Activated CD8-positive, alpha-beta memory T cell treated with anti-CD3 and anti-CD28 coated beads, Interleukin-2, amount 50 U/mL, for 4 hours (primary cell): ENCODE data around the gene NDUFB7.
A peak's percentile ranks its signal among the peaks of the same experiment; 100 is the strongest.
"Not testable (repeated sequence)": the region's sequence is repeated elsewhere in the genome, so short reads cannot be mapped to it uniquely, and the experiment has no call there.

ENCODE experiments used
- DNase-seq: peaks from one replicate; pipeline ENCODE4 v3.0.0-alpha.2; 2020

NDUFB7 gene

DNA sequence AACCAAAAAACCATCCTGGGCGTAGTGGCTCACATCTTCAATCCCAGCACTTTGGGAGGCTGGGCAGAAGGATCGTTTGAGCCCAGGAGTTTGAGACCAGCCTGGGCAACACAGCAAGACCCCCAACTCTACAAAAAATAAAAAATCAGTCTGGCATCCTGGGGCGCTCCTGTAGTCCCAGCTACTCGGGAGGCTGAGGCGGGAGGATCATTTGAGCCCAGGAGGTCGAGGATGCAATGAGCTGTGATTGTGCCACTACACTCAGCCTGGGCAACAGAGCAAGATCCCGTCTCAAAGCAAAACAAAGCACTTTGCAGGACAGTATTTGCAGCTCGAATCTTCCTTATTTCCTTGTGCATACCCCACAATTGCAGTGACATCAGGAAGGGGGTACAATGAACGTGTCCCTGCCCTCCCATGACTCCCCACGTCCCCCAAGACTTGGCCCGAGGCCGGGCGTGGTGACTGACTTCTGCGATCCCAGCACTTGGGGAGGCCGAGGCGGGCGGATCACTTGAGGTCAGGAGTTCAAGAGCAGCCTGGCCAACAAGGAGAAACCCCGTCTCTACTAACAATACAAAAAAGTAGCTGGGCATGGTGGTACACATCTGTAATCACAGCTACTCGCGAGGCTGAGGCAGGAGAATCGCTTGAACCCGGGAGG lies 870 bp downstream of the NDUFB7 start:
- no peak for DNase-seq

DNA sequence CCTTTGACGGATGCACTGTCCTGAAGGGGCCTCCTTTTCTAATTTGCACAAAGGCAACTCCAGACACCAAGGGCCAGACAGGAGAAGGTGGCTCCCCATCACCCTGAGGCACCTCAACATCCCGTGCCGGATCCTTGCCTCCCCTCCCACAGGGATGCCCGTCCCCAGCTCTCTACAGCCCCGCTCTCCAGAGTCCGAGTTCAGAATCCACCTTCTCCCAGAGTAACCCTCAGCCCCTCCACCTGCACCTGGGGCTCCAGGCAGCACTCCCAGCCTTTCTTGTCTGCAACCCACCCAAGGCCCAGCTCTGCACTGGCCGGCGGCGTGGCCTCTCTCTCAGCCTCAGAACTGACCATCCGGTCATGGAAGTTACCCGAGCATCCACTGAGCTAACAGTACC lies 4.8 kb downstream of the NDUFB7 start:
- no peak for DNase-seq

DNA sequence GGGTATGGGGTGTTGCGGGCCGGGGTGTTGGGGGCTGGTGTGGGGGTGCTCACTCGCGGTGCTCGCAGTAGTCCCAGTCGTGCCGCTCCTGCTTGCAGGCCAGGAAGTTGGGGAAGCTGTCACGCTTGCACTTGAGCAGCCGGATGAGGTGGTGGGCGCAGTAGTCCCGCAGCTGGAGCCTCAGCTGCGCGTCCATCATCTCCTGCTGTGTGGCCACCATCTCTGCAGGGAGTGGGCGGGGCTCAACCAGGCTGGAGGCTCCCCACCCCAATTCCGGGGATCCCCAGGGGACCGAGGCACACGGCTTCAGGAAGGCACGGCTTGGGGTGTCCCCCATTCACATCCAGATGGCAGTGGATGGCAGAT lies 5.2 kb downstream of the NDUFB7 start:
- DNase-seq, result no peak

DNA sequence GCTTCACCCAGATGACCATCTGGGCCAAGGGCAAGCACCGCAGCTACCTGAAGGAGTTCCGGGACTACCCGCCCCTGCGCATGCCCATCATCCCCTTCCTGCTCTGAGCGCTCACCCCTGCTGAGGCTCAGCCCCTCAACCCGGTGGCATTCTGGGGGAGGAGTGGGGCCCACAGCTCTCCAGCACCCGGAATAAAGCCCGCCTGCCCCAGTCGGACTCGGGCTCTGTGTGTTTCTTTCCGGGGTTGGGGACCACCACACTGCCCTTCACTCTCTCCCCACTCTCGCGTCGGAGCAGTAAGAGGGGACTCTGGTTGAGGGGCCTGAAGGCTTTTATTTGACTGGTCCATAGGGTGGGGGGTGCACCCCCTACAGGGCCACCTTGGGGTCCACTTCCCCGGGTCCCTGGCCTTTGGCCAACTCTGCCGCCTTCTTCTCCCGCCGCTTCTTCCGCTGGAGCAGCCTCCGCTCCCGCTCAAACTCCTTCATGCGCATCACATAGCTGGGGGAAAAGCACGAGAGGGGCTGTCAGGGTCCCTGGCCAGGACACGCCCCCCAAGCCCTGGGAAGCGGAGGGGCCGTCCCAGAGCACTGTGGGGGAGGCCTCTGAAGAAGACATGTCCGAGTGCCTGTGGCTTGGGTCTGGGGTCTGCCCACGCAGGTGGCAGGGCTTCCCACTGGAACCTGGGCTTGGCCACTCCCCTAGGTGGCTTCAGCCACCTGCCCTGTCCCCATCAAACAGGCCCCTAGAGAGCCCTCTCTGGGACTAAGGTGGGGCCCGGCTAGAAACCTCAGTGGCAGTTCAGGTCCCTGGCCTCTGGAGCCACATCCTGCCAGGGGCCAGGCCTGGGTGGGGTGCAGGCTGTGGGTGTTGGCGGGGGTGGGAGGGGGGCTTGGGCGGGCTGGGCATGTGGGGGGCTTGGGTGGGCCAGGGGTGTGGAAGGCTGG lies 5.8 kb downstream of the NDUFB7 start:
- DNase-seq, result no peak

DNA sequence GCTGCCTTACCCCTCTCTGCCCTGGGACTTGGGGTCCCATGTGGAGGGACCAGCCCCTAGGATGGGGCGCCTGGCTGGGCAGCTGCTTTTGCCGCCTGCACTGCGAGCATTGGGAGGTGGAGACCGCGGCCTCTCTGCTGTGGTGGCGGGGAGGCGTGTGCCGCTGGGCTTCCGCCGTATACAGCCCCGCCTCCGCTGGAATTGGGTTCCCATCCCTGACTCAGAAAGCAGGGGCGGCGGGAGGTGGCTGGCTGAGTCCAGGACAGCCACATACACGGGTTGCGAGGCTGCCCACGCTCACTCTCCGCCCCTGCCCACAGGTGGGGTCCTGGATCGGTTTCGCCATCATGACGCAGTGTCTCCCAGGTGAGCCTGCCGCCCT lies 6.6 kb downstream of the NDUFB7 start:
- no peak for DNase-seq

DNA sequence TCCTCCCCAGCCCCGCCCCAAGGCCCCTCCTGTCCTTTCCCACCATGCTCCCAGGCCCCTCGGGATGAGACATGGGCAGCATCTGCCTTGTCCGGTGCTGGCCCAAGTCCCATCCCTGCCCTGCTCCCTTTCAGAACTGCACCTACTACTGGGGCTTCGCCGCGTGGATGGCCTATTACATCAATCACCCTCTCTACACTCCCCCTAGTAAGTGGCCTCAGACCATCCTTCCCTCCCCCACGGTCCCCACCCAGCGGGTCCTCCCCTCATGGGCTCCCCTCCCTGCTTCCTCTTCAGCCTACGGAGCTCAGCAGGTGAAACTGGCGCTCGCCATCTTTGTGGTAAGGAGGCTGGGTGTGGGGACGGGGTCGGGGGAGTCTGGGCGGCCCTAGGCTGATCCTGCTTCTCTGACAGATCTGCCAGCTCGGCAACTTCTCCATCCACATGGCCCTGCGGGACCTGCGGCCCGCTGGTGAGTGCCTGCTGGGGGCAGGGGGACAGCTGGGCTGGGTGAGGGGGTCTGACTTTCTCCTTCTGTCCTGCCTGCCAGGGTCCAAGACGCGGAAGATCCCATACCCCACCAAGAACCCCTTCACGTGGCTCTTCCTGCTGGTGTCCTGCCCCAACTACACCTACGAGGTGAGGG lies 7.1 kb downstream of the NDUFB7 start:
- DNase-seq, result not testable (repeated sequence)

DNA sequence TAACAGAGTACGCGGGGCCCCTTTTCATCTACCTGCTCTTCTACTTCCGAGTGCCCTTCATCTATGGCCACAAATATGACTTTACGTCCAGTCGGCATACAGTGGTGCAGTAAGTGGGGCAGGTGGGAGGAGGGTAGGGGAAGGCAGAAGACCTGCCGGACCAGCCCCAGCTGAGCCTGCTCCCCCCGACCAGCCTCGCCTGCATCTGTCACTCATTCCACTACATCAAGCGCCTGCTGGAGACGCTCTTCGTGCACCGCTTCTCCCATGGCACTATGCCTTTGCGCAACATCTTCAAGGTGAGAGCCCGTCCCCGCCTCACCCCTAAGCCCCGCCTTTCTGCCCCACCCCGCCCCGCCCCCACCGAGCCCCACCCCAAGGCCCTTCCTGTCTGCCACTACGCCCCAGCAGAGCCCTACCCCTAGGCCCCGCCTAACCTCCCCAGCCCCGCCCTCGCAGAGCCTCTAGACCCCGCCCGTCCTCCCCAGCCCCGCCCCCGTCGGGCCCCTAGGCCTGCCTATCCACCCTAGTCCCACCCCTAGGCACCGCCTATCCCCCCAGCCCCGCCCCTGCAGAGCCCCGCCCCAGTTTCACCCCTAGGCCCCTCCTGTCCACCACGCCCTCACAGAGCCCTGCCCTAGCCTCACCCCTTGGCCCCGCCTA lies 7.7 kb downstream of the NDUFB7 start:
- no peak for DNase-seq

DNA sequence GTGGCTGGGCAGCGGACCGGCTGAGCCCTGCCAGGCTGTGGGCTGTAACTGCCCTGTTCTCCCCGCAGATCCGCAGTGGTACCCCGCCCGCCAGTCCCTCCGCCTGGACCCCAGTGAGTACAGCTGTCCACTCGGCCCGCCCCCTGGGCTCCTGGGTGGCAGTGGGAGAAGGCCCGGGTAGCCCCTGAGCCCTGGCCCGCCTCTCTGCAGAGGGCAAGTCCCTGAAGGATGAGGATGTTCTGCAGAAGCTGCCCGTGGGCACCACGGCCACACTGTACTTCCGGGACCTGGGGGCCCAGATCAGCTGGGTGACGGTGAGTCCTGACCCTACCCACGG lies 8.3 kb downstream of the NDUFB7 start:
- DNase-seq, result no peak

DNA sequence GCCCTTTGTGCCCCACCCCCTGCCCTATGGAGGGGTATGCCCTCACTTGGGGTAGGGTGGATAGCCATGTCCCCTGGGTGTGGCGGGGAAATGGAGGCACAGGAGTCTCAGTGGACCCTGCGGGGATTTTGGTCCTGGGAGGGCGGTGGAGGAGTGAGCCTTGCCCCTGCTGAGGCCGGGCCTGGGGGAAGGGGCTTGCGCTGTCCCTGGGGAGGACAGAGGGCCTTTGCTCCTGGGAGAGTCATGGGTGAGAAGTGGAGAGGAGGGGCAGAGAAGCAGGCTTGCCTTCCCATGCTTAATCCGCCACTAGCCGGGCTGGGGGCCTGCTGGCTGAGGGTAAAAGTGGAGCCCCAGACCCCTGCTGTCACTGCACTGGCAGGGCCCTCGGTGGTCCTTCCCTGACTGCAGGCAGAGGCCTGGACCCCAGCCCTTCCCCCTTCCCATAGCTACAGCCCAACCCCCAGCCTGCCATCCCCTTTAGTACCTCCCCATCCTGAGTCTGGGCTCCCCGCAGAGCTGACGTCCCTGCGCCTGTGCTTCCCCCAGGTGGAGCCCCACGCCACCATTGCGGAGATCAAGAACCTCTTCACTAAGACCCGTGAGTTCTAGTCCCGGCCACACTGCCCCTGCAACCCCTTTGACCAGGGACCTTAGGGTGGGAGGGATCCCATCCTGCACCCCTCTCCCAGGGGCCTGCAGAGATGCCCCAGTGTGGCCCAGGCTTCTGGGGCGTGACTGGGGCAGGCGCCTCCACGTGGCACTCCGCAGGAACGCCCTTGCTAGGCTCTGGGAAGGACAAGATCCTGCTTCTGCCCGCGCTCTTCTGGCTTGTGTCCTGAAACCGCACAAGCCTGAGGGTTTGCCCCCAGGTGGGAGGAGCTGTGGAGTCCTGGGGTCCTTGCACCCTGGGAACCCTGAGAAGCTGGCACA lies 8.9 kb downstream of the NDUFB7 start:
- no peak for DNase-seq

DNA sequence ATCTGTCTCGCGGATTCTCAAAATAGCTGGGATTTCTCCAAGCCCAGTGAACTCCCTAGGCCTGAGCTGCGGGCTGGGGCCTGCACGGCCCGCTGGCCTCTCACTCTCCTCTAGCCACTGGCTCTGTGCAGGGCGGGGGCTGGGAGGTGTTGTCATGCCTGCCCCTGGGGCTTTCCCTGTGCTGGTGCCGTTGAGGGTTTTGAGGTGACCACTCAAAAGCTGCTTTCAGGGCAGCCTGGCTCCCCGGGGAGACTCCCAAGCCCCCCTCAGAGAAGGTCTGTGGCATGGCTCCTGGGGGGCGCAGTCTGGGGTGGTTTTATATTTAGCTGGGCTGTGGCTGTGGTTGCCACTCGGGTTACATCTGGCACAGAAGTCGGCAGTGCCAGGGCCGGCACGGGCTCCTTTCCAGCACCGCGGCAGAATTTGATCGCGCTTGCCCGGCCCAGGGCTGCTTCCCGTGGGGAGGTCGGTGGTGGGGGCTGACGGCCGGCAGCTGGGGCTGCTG lies 10.0 kb downstream of the NDUFB7 start:
- no peak for DNase-seq

DNA sequence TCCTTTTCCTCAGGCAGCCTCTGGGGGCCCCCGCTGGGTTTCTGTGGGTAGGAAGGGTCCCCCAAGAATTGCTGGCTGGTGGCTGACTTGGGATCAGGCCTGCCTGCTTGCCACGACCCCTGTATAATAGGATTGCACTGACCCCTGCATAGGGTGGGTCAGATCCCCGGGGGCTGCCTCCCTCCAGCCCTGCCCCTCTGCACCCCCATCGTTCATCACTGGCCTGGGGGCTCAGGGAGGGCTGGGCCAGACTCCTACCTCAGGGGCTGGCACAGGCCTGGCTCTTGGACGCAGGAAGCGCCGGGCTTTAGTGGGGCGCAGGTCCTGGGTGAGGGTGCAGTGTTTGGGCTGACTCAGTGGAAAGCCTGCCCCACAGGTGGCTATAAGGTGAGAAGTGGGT lies 10.6 kb downstream of the NDUFB7 start:
- DNase-seq, result no peak

DNA sequence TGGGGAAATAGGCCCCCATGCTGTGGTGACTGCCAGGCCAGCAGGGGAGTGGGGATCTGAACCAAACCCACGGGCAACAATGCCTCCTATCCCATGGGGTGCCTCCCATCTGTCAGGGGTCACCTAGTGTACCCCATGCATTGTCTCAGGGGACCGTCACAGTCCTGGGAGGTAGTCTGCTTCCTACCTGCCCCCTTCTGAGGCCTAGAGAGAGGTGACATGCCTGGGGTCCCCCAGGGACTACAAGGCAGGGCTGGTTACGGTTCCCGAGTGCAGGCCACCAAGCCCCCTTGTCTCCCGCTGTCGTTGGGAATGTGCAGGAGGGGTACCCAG lies 11.1 kb downstream of the NDUFB7 start:
- DNase-seq, result no peak

DNA sequence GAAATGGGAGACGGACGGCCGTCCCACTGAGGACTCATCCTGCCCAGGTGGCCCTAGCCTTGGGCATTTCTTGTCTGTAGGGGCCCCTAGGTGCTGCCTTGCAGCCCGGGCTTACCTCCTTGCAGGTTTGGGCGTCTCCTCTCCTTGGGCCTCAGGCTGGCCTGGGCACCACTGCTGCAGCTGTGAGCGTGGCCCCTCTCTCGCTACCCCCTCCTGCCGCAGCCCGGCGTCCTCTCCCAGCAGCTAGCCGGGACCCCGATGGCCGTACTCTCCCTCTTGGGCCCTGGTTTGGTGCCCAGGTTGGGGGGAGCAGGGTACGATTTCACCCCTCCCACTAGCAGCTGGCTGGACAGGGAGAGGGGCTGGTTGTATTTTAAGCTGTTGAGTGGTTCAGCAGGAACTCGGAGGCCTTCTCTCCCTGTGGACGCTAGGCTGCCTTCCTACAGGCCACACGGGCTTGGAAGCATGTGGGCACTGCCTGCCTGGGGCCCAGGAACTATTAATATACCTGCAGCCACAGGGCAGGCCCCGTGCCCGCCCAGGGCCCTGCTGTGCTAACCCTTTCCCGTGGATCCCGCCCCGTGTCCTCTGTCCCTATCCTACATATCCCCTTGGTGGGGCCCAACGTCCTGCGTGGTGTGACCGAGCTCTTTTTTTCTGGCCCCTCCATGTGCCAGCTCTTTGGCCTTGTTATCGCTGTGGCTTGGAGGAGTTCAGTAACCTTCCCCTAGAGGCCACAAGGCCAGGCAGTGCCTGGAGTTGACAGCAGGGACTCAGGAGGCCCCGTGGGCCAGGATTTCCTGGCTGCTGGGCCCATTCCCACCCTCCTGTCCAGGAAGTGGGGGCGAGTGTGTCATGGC lies 11.7 kb downstream of the NDUFB7 start:
- no peak for DNase-seq

DNA sequence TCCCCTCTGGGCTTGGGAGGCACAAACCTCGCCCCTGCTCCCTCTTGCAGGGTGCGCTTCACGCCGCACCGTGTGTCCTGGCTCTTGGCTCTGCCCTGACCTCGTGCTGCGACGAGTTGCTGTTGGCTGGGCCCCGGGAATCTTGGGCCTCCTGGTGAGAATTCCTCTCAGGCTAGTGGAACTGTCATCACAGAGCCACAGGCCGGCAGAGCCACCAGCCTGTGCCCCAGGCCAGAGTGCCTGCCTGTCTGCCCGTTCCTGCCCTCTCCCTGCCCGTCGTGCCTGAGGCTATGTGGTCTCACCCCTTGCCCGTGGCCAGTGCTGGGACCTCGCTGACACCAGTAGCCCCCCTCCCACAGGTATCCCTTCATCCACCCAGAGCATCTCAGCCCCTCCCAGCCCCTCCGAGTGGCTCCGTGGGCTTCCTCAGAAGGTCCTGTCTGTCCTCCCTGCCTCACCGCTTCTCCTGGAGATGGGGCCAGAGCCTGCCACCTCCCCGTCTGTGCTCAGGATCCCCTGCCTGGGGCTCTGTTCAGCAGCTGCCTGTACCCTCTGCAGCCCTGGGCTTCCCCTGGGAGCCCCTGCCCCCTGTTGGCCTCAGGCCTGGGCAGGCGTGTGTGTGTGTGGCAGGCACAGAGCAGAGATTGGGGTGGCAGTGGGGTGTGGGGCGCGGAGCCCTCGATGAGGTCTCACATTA lies 13.3 kb downstream of the NDUFB7 start:
- no peak for DNase-seq

DNA sequence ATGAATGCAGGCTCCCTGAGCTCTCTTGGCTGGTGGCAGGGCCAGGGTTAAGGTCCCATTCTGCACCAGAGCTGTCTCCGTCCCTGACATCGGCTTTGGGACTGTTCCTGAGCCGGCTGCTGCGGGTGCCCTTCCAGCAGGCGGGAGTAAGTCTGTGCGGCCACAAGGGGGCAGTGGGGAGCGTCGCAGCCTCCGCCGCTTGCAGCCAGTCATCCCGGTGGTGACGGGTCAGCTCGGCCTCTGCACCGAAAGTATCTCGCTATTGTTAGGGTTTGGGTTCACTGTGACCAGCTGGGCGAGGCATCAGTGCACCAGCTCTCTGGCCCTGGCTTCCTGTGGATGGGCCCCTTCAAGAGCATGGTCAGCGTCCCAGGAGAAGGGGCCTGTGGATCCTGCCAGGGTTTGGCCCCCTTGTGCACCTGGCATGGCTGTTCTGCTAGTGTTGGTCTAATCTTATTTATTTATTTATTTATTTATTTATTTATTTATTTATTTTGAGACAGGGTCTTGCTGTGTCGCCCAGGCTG lies 15.1 kb downstream of the NDUFB7 start:
- DNase-seq, result peak; percentile 76

DNA sequence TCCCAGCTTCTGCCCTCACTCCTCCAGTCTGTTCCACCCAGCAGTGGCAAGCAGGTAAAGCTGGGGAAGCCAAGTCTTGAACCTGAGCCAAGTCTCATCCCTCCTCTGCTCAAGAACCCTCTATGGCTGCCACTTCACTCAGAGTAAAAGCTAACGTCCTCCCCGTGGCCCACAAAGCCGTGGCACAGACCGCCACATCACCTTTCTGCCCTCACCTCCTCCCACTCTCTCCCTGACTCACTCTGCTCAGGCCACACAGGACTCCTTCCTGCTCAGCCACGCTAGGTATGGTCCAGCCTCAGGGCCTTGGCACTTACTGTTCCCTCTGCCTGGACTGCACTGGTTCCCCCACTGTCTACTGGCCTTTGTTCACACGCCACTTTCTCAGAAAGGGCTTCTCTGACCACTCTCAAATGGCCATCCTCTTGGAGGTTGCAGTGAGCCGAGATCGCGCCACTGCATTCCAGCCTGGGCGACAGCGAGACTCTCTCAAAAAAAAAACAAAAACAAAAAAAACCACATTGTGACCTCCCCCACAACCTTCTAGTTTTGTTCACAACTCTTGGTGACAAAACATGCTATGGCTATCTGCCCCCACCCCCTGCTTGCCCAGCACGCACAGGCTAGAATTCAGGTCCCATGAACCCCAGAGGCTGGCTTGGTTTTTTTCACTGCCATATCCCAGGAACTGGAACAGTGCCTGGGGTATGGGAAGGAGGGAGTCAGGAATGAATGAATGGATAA lies 15.8 kb downstream of the NDUFB7 start:
- no peak for DNase-seq

DNA sequence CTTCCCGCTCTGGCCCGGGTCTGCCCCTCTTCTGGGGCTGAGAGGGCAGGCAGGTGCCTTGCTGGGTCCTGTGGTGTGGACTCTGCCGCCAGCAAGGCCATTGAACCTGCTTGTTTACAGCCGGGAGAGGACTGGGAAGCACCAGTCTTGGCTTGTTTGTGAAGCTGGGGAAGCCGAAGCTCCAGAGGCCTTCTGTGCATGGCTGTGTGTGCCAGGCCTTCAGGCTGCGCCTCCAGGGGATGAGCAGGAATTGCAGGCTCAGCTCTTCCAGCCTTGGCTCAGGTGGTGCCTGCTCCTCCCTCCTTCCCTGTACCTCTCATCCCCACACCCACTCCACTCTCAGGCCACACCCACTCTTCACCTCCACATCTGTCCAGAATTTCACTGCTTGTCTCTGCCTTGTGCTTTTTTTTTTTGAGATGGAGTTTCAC lies 17.5 kb downstream of the NDUFB7 start:
- no peak for DNase-seq

DNA sequence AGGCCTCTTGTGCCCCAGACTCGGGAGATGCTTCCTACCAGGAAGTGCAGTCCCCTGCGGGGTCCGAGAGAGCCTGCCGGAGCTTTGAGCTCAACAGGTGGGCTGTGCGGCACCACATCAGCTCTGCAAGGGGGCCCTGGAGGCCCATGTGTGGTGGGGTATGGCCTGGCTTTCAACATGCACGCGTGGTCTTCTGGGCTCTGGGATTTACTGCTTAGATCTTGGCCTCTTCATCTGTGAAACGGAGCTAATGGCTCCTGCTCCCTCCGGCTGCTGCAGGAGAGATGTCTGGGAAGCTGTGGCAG lies 18.0 kb downstream of the NDUFB7 start:
- no peak for DNase-seq

DNA sequence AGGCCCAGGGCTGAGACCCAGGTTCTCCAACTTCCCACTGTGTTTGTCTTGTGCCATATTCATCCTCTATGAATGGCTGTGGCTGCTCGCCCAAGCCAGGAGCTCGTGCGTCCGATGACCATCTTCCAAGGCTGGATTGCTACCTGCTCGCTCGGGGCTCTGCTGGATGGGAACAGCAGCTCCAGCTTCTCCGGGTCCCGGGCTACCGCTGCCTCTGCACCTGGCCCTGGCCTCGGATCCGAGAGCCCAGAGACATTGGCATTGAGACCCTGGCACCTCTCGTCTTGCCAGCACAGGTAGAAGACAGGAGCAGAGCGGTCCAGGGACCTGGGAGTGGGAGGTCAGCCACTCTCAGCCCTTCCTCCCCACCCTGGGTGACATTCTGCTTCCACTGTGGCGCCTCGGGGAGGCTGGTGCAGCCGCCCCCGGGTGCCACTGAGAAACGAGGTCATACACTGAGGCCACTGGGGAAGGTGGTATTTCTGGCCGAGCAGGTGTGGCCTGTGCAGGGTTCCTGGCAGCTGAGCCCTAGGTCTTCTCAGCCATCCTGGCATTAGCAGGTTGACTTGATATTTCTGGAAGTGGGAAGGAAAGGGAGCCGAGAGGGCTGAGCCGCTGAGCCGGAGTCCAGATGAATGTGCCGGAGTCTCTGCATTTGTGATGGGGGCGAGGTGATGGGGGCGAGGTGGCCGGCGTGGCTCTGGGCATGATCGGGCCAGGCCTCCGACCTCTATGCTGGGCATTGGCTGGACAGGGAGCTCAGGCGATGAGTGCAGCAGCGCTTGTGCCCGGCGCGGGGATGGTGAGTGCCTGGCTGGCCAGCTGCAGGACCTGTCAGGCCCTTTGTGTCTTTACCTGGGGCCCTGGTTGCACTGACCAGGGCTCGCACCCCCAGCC lies 18.6 kb downstream of the NDUFB7 start:
- DNase-seq, result no peak
